Measurements from ENCODE around the gene P4HA2. TPM values are rescaled to one million over a fixed set of nuclear protein-coding genes. Genes with fewer than 3 reads are reported as not detected.

The P4HA2 gene
- total RNA-seq, 1 donor from 2014 or later, result 38.5 TPM

GRCh38 chr5:132250547-132250946, 22.9 kb upstream of the P4HA2 start:
- no peak for DNase-seq (ENCODE audit: extremely low spot score, unreplicated experiment)
- no peaks in the 10 kb centered on the region for H3K27me3 Mint-ChIP-seq
- H3K27ac Mint-ChIP-seq, result no peak overlapping the region
- H3K36me3 Mint-ChIP-seq, result no peaks in the 10 kb centered on the region
- no peak for TF ChIP-seq CTCF (conservative IDR thresholded peaks at IDR 0.05)
- H3K4me1 Mint-ChIP-seq (ENCODE audit: unreplicated experiment), result no peaks in the 10 kb centered on the region
- peaks cover 4% of the 10 kb centered on the region for H3K9me3 Mint-ChIP-seq
- no peak overlapping the region for H3K4me3 Mint-ChIP-seq

DNA sequence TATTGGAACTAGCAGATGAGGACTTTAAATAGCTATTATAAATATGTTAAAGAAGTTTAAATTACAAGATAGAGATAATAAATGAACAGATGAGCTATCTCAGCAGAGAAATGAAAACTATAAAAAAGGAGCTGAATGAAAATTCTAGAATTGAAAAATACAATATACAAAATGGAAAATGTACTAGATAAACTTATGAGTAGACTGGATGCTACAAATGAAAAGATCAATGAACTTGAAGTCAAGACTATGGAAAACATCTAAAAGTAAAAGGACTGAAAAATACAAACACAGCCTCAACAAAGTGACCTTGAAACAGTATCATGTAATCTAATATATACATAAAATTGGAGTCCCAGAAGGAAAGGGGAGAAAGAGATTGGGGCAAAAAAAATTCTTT, 19.2 kb upstream of the P4HA2 start:
- H3K4me3 Mint-ChIP-seq, result no peak overlapping the region
- peaks cover 23% of the 10 kb centered on the region for H3K9me3 Mint-ChIP-seq
- TF ChIP-seq CTCF (conservative IDR thresholded peaks at IDR 0.05), result no peak
- no peak for DNase-seq (ENCODE audit: extremely low spot score, unreplicated experiment)
- no peaks in the 10 kb centered on the region for H3K4me1 Mint-ChIP-seq (ENCODE audit: unreplicated experiment)
- H3K27me3 Mint-ChIP-seq, result no peaks in the 10 kb centered on the region
- no peaks in the 10 kb centered on the region for H3K36me3 Mint-ChIP-seq
- H3K27ac Mint-ChIP-seq, result no peak overlapping the region

DNA sequence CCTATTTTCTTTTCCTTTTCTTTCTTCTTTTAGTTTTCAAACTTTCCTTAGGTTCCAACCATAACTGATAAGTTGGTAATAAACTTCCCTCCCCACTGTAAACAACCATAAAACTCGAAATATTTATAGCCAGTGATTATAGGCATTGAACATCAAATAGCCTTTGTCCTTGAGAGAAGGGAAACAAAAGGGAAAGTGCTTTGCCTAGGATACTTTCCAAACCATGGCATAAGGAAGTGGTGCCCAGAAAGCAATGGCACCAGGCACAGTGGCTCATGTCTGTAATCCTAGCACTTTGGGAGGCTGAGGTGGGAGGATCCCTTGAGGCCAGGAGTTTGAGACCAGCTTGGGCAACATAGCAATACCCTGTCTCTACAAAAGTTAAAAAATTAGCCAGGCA, 17.9 kb upstream of the P4HA2 start:
- no peaks in the 10 kb centered on the region for H3K27me3 Mint-ChIP-seq
- H3K4me3 Mint-ChIP-seq, result no peak overlapping the region
- no peaks in the 10 kb centered on the region for H3K4me1 Mint-ChIP-seq (ENCODE audit: unreplicated experiment)
- no peak for TF ChIP-seq CTCF (conservative IDR thresholded peaks at IDR 0.05)
- no peaks in the 10 kb centered on the region for H3K36me3 Mint-ChIP-seq
- no peak overlapping the region for H3K27ac Mint-ChIP-seq
- H3K9me3 Mint-ChIP-seq, result peaks cover 30% of the 10 kb centered on the region
- DNase-seq (ENCODE audit: extremely low spot score, unreplicated experiment), result no peak

DNA sequence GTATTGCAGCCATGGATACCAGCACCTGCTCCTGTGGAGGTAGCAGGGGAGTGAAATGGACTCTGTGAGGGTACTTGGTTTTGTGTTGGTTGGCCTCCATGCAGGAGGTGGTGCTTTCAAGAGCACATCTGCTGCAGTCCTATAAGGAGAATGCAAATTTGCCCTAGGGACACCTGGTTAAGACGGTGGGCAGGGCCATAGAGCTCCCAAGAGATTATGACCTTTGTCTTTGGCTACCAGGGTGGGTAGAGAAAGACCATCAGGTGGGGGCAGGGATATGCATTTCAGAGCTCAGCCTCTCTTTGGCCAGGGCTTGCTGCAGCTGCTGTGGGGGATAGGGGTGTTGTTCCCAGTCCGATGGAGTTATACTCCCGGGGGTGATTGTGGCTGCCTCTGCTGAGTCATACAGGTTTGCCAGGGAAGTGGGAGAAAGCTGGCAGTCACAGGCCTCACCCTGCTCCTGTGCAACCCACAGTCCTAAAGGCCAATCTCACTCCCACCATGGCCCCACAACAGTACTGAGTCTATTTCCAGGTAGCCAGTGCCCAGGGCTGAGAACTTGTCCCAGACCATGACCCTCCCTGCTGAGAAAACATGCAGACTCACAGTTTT, 15.8 kb upstream of the P4HA2 start:
- H3K4me1 Mint-ChIP-seq (ENCODE audit: unreplicated experiment), result no peaks in the 10 kb centered on the region
- no peaks in the 10 kb centered on the region for H3K36me3 Mint-ChIP-seq
- no peak for DNase-seq (ENCODE audit: extremely low spot score, unreplicated experiment)
- peaks cover 30% of the 10 kb centered on the region for H3K9me3 Mint-ChIP-seq
- no peak overlapping the region for H3K4me3 Mint-ChIP-seq
- no peak overlapping the region for H3K27ac Mint-ChIP-seq
- H3K27me3 Mint-ChIP-seq, result no peaks in the 10 kb centered on the region
- no peak for TF ChIP-seq CTCF (conservative IDR thresholded peaks at IDR 0.05)

DNA sequence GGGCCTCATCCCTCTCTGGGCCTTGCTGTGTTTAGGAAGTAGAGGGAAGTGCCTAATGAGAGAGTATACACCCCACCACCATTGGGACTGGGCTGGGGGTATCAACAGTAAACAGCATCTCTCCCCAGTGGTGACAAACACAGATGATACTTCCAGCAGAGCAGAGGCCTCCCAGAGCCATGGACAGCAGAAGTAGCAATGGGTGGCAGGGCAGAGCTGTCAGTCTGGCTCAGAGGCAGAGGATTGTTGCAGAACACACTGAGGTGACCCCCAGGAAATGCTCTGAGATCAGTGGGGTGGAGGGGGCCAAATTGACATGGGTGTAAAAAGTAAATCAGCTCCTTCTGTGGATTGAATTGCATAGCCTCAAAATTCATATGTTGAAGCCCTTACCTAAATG, 12.1 kb upstream of the P4HA2 start:
- Mint-ChIP-seq H3K36me3 (no peaks in the 10 kb centered on the region), H3K4me3 (no peak overlapping the region), H3K27me3 (no peaks in the 10 kb centered on the region), H3K27ac (no peak overlapping the region), H3K4me1 (ENCODE audit: unreplicated experiment) (peaks cover 5% of the 10 kb centered on the region), H3K9me3 (peaks cover 20% of the 10 kb centered on the region)
- DNase-seq (ENCODE audit: extremely low spot score, unreplicated experiment), result no peak
- TF ChIP-seq CTCF (conservative IDR thresholded peaks at IDR 0.05), result no peak
